GM12865 (cell line): ENCODE measurements around the gene ZNF346.
A peak's percentile ranks its signal among the peaks of the same experiment; 100 is the strongest.

ENCODE experiments used
- DNase-seq: peaks from one replicate; pipeline ENCODE4 v3.0.0; 2010; ENCODE audit warnings: low read depth
- H3K4me3 ChIP-seq: 2 replicates; pipeline ENCODE4 v1.5.1; 2011; ENCODE audit warnings: mild to moderate bottlenecking, low read depth, low read length, control low read depth
- TF ChIP-seq, protein P1 (sequence below): IDR thresholded peaks from 2 replicates; pipeline ENCODE4 v1.5.1; 2011; ENCODE audit warnings: low read length, control low read depth, low read depth, inconsistent platforms; ENCODE audit not compliant: insufficient read depth; ENCODE audit errors: missing control alignments

The ZNF346 gene

DNA sequence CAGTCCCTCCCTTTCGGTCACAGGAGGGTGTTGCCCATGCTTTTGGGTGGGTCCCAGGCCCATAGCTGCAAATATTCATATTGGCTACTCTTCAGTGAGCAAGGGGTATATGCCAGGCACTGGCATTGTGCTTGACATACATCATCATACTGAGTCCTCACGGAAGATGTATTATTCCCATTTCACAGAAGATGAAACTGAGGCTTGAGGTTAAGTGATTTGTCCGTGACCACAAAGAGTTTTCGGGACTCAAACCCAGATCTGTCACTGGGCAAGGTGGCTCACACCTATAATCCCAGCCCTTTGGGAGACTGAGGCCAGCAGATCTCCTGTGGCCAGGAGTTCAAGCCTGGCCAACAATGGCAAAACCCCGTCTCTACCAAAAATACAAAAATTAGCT, 57.8 kb downstream of the ZNF346 start:
- no peak for DNase-seq
- no peak overlapping the region for H3K4me3 ChIP-seq
- TF ChIP-seq, protein P1, sequence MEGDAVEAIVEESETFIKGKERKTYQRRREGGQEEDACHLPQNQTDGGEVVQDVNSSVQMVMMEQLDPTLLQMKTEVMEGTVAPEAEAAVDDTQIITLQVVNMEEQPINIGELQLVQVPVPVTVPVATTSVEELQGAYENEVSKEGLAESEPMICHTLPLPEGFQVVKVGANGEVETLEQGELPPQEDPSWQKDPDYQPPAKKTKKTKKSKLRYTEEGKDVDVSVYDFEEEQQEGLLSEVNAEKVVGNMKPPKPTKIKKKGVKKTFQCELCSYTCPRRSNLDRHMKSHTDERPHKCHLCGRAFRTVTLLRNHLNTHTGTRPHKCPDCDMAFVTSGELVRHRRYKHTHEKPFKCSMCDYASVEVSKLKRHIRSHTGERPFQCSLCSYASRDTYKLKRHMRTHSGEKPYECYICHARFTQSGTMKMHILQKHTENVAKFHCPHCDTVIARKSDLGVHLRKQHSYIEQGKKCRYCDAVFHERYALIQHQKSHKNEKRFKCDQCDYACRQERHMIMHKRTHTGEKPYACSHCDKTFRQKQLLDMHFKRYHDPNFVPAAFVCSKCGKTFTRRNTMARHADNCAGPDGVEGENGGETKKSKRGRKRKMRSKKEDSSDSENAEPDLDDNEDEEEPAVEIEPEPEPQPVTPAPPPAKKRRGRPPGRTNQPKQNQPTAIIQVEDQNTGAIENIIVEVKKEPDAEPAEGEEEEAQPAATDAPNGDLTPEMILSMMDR, result no peak

DNA sequence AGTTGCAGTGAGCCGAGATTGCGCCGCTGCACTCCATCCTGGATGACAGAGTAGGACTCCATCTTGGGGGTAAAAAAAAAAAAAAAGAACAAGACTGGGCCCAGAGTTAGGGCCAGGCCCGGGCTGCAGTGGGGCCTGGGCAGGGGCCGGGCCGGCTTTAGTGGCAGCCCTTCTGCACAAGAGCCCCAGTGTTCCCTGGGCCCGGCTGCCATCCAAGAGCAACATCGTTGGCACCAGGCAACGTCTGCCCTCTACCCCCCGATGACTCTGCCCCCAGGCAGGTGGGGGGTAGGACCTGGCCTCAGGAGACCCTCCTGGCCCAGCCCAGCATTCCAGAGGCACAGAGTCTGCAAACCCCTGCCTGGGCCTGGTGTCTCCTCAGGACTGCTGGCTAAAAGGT, 59.4 kb downstream of the ZNF346 start:
- no peak overlapping the region for H3K4me3 ChIP-seq
- DNase-seq, result no peak
- TF ChIP-seq, protein P1, result no peak

- TF ChIP-seq, protein P1, result no peak
- no peak overlapping the region for H3K4me3 ChIP-seq
- DNase-seq, result no peak
Observed at GRCh38 chr5:177083357-177083756, 60.9 kb downstream of the ZNF346 start.

GRCh38 chr5:177084175-177084574, 61.7 kb downstream of the ZNF346 start:
- H3K4me3 ChIP-seq, result no peak overlapping the region
- DNase-seq, result no peak
- TF ChIP-seq, protein P1, result no peak

DNA sequence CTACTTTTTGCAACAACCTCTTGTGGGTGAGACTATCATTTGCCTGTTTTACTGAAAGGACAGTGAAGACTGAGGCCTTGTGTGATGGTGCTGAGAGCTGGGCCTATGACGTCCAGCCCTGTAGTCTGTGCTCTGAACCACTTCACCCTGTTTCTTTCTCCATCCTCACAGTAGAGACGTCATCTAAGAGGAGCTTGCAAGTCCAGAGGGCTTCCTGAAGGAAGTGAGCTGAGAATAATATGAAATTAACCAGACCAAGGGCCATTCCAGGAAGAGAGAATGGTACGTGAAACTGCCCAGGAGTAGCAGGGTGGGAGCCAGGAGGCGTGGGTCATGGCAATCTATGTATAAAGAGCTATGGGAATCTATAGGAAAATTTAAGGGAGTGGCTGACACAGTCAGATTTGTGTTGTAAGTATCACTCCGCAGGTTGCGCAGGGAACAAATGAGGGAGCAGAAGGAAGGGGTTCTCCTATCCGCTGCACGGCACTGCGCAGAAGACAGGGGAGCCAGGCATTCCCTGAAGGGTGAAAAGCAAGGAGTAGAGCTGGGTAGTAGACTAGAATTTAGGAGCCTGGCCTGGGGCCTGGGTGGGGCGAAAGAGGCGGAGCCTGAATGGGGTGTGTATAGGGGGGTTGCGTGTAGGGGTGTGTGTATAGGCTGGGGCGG, 63.6 kb downstream of the ZNF346 start:
- TF ChIP-seq, protein P1, result no peak
- H3K4me3 ChIP-seq, result no peak overlapping the region
- no peak for DNase-seq

GRCh38 chr5:177086654-177087397, 64.3 kb downstream of the ZNF346 start, which contains the start of gene FGFR4:
TSS of gene FGFR4 (plus strand) at chr5:177086915. CDS start at chr5:177089603, 2,688 bp downstream.
- DNase-seq, result peak; percentile 72
- H3K4me3 ChIP-seq, result peak within 1 kb of the TSS; percentile 9; the same call in 1 of the 2 replicates
- TF ChIP-seq, protein P1, result peak; percentile 54
